SW 1271 (cell line): ENCODE measurements around the gene GPN2.

Experiments
- DNase-seq, 2 experiments: peaks; one replicate each; lab custom pipeline; 2025; lab: John Stamatoyannopoulos, UW

GPN2 gene

GRCh38 chr1:26831546-26832248 lies 58.4 kb downstream of the GPN2 start:
- no peak for DNase-seq

GRCh38 chr1:26831059-26831458 lies 59.0 kb downstream of the GPN2 start:
- DNase-seq = no peak

- DNase-seq = no peak
These were observed 60.7 kb downstream of the GPN2 start for GRCh38 chr1:26829184-26829911.

- DNase-seq = no peak
These were observed 61.6 kb downstream of the GPN2 start for GRCh38 chr1:26828411-26828991.

GRCh38 chr1:26827663-26828062 lies 62.4 kb downstream of the GPN2 start:
- no peak for DNase-seq

- DNase-seq = no peak
These were observed 62.9 kb downstream of the GPN2 start for GRCh38 chr1:26827106-26827604.

- DNase-seq = peak in 1 of 2 experiments; percentile 49
These were observed 63.6 kb downstream of the GPN2 start, which contains the start of gene ZDHHC18 for GRCh38 chr1:26826261-26827105. TSS of gene ZDHHC18 (plus strand) at chr1:26826688. CDS start at chr1:26826805, 117 bp downstream.
